WERI-Rb-1 (cell line): ENCODE data around the gene GPR132.

Experiments used
- DNase-seq: peaks from one replicate; pipeline ENCODE4 v3.0.0-alpha.2; 2020
- H3K27ac ChIP-seq: fragments of 250-450 bp; sonication (Bioruptor Pico); 2 replicates; pipeline ENCODE4 v1.5.1; 2020; ENCODE audit warnings: mild to moderate bottlenecking, moderate library complexity
- H3K27me3 ChIP-seq: fragments of 250-450 bp; sonication (Bioruptor Pico); 2 replicates; pipeline ENCODE4 v1.5.1; 2021; ENCODE audit warnings: mild to moderate bottlenecking, low read depth, moderate library complexity; ENCODE audit not compliant: insufficient read depth, severe bottlenecking
- H3K36me3 ChIP-seq: fragments of 250-450 bp; sonication (Bioruptor Pico); 2 replicates; pipeline ENCODE4 v1.5.1; 2020; ENCODE audit warnings: mild to moderate bottlenecking, moderate library complexity
- H3K4me3 ChIP-seq: 2 replicates; pipeline ENCODE4 v1.5.1; 2011; ENCODE audit warnings: low read depth, mild to moderate bottlenecking, control low read depth, low read length
- H3K9me3 ChIP-seq: fragments of 250-450 bp; sonication (Bioruptor Pico); 2 replicates; pipeline ENCODE4 v1.5.1; 2021; ENCODE audit warnings: mild to moderate bottlenecking, moderate library complexity; ENCODE audit not compliant: severe bottlenecking
- TF ChIP-seq, protein P1 (sequence below): IDR thresholded peaks from 2 replicates; pipeline ENCODE4 v1.5.1; 2011; ENCODE audit warnings: low read depth, mild to moderate bottlenecking, control low read depth, inconsistent platforms, low read length

Gene GPR132

DNA sequence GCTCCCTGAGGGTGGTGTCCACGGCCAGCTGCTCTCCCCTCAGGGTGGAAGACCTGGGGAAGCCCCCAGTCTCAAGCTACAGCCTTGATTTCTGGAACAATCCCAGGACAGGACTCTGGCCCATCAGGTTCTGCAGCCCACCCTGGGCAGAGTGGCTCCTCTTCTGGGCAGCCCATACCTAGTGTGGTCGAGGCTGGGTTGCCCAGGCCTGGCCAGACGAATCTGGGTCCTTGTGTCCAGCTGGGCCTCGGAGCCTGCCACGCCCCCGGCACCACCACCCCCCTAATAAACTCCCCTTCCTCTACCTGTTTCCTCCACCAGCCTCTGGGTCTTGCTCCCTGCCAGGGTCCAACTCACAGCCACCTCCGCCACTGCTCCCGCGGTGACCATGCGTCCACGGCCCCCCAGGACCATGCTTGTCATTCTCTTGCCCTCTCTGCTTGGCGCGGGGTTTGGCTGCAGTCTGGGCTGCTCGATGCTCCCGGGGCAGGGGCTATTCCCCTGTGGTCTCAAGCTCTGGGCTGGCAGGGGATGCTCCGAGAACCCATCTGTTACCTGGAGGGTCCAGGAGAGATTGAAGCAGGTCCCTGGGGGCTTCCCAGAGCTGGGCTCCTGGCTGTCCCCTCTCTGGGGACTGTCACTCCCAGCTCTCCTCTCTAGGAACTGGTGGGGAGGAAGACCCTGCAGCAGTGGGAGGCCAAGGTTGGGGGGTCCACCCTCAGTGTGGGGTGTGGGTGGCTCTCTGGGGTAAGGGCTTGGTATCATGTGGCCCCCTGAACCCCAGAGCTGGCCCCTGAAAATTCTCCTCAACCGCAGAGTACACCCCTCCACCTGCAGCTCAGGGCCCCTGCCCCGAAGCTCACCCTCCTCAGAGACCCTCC is 8.7 kb upstream of the GPR132 start:
- no peak overlapping the region for H3K4me3 ChIP-seq
- no peaks in the 10 kb centered on the region for H3K9me3 ChIP-seq
- no peak for DNase-seq
- no peaks in the 10 kb centered on the region for H3K27me3 ChIP-seq
- H3K36me3 ChIP-seq, result no peaks in the 10 kb centered on the region
- TF ChIP-seq, protein P1, sequence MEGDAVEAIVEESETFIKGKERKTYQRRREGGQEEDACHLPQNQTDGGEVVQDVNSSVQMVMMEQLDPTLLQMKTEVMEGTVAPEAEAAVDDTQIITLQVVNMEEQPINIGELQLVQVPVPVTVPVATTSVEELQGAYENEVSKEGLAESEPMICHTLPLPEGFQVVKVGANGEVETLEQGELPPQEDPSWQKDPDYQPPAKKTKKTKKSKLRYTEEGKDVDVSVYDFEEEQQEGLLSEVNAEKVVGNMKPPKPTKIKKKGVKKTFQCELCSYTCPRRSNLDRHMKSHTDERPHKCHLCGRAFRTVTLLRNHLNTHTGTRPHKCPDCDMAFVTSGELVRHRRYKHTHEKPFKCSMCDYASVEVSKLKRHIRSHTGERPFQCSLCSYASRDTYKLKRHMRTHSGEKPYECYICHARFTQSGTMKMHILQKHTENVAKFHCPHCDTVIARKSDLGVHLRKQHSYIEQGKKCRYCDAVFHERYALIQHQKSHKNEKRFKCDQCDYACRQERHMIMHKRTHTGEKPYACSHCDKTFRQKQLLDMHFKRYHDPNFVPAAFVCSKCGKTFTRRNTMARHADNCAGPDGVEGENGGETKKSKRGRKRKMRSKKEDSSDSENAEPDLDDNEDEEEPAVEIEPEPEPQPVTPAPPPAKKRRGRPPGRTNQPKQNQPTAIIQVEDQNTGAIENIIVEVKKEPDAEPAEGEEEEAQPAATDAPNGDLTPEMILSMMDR, result no peak
- no peak overlapping the region; the same call in 1 of the 2 replicates for H3K27ac ChIP-seq

DNA sequence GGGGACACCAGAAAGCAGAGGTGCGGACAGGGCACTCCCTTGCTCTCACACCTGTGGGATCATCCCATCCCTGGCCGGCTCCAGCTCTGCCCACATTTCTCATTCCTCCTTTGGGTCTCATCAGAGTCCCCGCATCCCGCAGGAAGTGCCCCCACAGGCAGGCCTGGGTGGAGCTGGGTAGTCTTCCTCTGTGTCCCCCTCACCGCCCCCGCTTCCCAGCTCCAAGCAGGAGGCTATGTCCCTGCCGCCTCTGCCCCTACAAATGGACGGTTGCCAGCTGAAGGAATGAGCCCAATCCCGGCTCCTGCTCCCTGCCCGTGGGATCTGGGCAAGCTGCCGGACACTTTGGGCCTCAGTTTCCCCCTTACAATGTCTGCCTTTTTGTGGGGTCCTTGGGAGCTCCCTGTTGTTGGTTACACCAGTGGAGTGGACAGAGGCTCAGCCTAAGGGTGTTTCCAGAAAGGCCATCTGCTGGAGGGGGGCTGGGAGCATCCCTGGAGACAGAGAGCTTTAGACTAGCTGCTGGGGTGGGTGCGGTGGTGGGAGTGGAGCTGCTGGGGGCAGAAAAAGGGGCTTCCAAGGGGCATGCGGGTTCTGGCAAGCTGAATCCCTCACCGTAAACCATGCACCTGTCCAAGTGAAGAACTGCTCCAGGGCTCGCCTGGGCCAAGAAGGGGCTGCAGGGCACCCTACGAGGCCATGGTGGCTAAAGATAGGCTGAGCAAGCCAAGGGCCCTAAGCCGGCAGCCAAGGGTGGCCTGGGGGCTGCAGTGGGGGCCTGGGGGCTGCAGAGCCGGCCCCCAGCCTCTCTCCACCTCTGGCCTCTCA is 7.9 kb upstream of the GPR132 start:
- TF ChIP-seq, protein P1, result no peak
- Histone ChIP-seq H3K36me3 (no peaks in the 10 kb centered on the region), H3K27ac (no peak overlapping the region), H3K9me3 (no peaks in the 10 kb centered on the region), H3K4me3 (no peak overlapping the region), H3K27me3 (no peaks in the 10 kb centered on the region)
- no peak for DNase-seq

DNA sequence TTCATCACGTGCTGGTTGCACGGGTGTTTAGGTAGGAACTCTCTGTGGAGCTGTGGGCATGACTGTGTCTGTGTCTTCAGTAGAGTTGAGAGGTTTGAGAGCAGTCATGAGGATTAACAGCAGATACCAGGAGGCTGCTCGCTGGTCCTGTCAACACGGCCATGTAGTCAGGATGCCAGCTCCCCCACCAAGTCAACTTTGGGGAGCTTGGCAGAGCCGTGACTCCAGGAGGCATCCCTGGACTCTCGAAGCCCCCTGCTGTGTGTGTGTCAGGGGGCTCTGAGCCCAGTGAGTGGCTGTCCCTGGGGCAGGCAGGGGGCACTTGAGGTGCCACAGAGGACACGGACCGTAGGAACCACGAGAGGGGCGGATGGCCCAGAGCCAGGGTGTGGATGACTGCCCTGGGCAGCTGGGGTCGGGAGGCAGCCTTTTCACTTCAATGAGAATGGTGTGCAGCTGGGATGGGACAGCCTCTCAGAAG is 7.2 kb upstream of the GPR132 start:
- Histone ChIP-seq H3K4me3 (no peak overlapping the region), H3K27ac (no peak overlapping the region), H3K36me3 (no peaks in the 10 kb centered on the region), H3K27me3 (no peaks in the 10 kb centered on the region), H3K9me3 (no peaks in the 10 kb centered on the region)
- DNase-seq, result no peak
- TF ChIP-seq, protein P1, result no peak

DNA sequence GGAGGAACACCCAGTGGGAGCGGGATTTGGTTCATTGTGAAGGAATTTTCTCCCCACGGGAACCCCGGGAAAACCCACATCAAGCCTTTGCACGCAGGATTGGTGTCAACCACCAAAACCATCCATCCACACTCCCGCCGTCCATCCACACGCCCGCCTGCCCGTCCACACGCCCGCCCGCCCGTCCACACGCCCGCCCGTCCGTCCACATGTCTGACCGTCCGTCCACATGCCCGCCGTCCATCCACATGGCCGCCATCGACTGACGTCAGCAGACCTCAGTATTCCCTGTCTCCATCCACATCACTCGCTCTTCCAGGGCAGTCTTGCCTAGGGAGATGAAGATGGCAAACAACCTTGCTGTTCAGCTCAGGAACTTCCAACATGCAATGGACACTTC is 6.7 kb upstream of the GPR132 start:
- no peak for DNase-seq
- H3K36me3 ChIP-seq, result no peaks in the 10 kb centered on the region
- no peaks in the 10 kb centered on the region for H3K9me3 ChIP-seq
- TF ChIP-seq, protein P1, result no peak
- H3K27me3 ChIP-seq, result no peaks in the 10 kb centered on the region
- H3K27ac ChIP-seq, result no peak overlapping the region
- no peak overlapping the region for H3K4me3 ChIP-seq

DNA sequence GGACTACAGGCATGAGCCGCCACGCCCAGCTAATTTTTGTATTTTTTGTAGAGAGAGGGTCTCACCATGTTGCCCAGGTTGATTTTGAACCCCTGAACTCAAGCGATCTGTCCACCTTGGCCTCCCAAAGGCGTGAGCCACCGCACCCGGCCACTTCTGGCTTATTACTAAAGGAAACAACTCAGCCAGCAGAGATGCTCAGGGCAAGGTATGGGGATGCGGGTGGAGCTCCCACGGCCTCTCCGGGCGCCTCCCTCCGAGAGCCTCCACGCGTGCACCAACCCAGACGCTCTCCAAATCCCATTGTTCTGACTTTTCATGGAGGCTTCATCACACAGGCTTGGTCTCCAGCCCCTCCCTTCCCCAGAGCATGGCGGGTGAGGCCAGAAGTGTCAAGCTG is 6.1 kb upstream of the GPR132 start:
- TF ChIP-seq, protein P1, result no peak
- H3K9me3 ChIP-seq, result no peaks in the 10 kb centered on the region
- no peak overlapping the region for H3K27ac ChIP-seq
- H3K27me3 ChIP-seq, result no peaks in the 10 kb centered on the region
- no peak for DNase-seq
- no peak overlapping the region for H3K4me3 ChIP-seq
- no peaks in the 10 kb centered on the region for H3K36me3 ChIP-seq
